Osteocyte (in vitro differentiated cells): Measurements from ENCODE around the gene FGF14. TPM values are rescaled to one million over a fixed set of nuclear protein-coding genes. Genes with fewer than 3 reads are reported as not detected.

Source experiments
- DNase-seq: peaks from one replicate; pipeline ENCODE4 v3.0.0; 2021; ENCODE audit warnings: mixed read lengths; ENCODE audit not compliant: unreplicated experiment; ENCODE audit errors: extremely low spot score
- H3K27ac Mint-ChIP-seq: one replicate; pipeline ENCODE4 v1.8.0; 2021; ENCODE audit warnings: mild to moderate bottlenecking, mixed read lengths; ENCODE audit not compliant: unreplicated experiment
- H3K27me3 Mint-ChIP-seq: one replicate; pipeline ENCODE4 v1.8.0; 2021; ENCODE audit warnings: mixed read lengths; ENCODE audit not compliant: unreplicated experiment
- H3K36me3 Mint-ChIP-seq: one replicate; pipeline ENCODE4 v1.8.0; 2021; ENCODE audit warnings: mixed read lengths; ENCODE audit not compliant: unreplicated experiment
- H3K4me1 Mint-ChIP-seq: one replicate; pipeline ENCODE4 v1.8.0; 2021; ENCODE audit warnings: mixed read lengths; ENCODE audit not compliant: unreplicated experiment
- H3K4me3 Mint-ChIP-seq: one replicate; pipeline ENCODE4 v1.8.0; 2021; ENCODE audit warnings: mild to moderate bottlenecking, moderate library complexity, mixed read lengths; ENCODE audit not compliant: unreplicated experiment
- H3K9me3 Mint-ChIP-seq: one replicate; pipeline ENCODE4 v1.8.0; 2021; ENCODE audit warnings: mixed read lengths; ENCODE audit not compliant: unreplicated experiment
- CTCF ChIP-seq: fragments of 200-600 bp; sonication (generic); IDR thresholded peaks from 2 replicates; pipeline ENCODE4 v1.5.0; 2021; ENCODE audit warnings: antibody characterized with exemption, mild to moderate bottlenecking, moderate library complexity
- total RNA-seq: library from RNA; stranded (reverse); gene quantifications from 2 replicates; pipeline ENCODE4 v1.2.1, GENCODE V29; 2021

The FGF14 gene
- total RNA-seq, 1 donor from 2014 or later, result 0.24 TPM

- no peak for DNase-seq
- Mint-ChIP-seq H3K4me1 (no peaks in the 10 kb centered on the region), H3K27me3 (peaks cover 12% of the 10 kb centered on the region), H3K4me3 (no peak overlapping the region), H3K27ac (no peak overlapping the region), H3K36me3 (no peaks in the 10 kb centered on the region), H3K9me3 (no peaks in the 10 kb centered on the region)
- no peak for TF ChIP-seq CTCF
Measured at GRCh38 chr13:102002287-102002686, 399.6 kb downstream of the FGF14 start.

GRCh38 chr13:102000764-102001163 is 401.1 kb downstream of the FGF14 start:
- no peaks in the 10 kb centered on the region for H3K36me3 Mint-ChIP-seq
- no peak overlapping the region for H3K4me3 Mint-ChIP-seq
- H3K4me1 Mint-ChIP-seq, result no peaks in the 10 kb centered on the region
- no peaks in the 10 kb centered on the region for H3K9me3 Mint-ChIP-seq
- DNase-seq, result no peak
- H3K27ac Mint-ChIP-seq, result no peak overlapping the region
- peaks cover 11% of the 10 kb centered on the region for H3K27me3 Mint-ChIP-seq
- TF ChIP-seq CTCF, result no peak

- peaks cover 6% of the 10 kb centered on the region for H3K27me3 Mint-ChIP-seq
- no peaks in the 10 kb centered on the region for H3K9me3 Mint-ChIP-seq
- no peaks in the 10 kb centered on the region for H3K4me1 Mint-ChIP-seq
Measured at GRCh38 chr13:101998129-101998528, 403.7 kb downstream of the FGF14 start.

GRCh38 chr13:101996954-101997353 is 404.9 kb downstream of the FGF14 start:
- DNase-seq, result no peak
- no peak overlapping the region for H3K27ac Mint-ChIP-seq

More at GRCh38 chr13:101998129-101998528, 403.7 kb downstream of the FGF14 start:
- no peak overlapping the region for H3K4me3 Mint-ChIP-seq
- no peak for DNase-seq
- TF ChIP-seq CTCF, result no peak
- no peak overlapping the region for H3K27ac Mint-ChIP-seq
- no peaks in the 10 kb centered on the region for H3K36me3 Mint-ChIP-seq

GRCh38 chr13:101989798-101990350 is 412.0 kb downstream of the FGF14 start:
- no peak for DNase-seq
- Mint-ChIP-seq H3K27ac (no peak overlapping the region), H3K36me3 (no peaks in the 10 kb centered on the region), H3K4me1 (peaks cover 5% of the 10 kb centered on the region), H3K9me3 (peaks cover 7% of the 10 kb centered on the region), H3K27me3 (peaks cover 9% of the 10 kb centered on the region), H3K4me3 (no peak overlapping the region)
- TF ChIP-seq CTCF, result no peak

More at GRCh38 chr13:101996954-101997353, 404.9 kb downstream of the FGF14 start:
- Mint-ChIP-seq H3K27me3 (peaks cover 13% of the 10 kb centered on the region), H3K4me1 (no peaks in the 10 kb centered on the region), H3K9me3 (no peaks in the 10 kb centered on the region), H3K36me3 (no peaks in the 10 kb centered on the region), H3K4me3 (no peak overlapping the region)
- TF ChIP-seq CTCF, result no peak
